Glutamatergic neuron (in vitro differentiated cells): Measurements from ENCODE around the gene CAPN7. TPM values are rescaled to one million over a fixed set of nuclear protein-coding genes. Genes with fewer than 3 reads are reported as not detected.

Experiments used
- DNase-seq: peaks from one replicate; pipeline ENCODE4 v3.0.0; 2022
- H3K27ac Mint-ChIP-seq: one replicate; pipeline ENCODE4 v1.8.0; 2020; ENCODE audit warnings: mild to moderate bottlenecking, mixed read lengths, inconsistent platforms; ENCODE audit not compliant: unreplicated experiment
- H3K27me3 Mint-ChIP-seq: one replicate; pipeline ENCODE4 v1.8.0; 2020; ENCODE audit warnings: mild to moderate bottlenecking, moderate library complexity, mixed read lengths, inconsistent platforms; ENCODE audit not compliant: unreplicated experiment
- H3K36me3 Mint-ChIP-seq: one replicate; pipeline ENCODE4 v1.8.0; 2020; ENCODE audit warnings: mild to moderate bottlenecking, mixed read lengths, inconsistent platforms; ENCODE audit not compliant: unreplicated experiment
- H3K4me1 Mint-ChIP-seq: one replicate; pipeline ENCODE4 v1.8.0; 2020; ENCODE audit warnings: mild to moderate bottlenecking, low read depth, mixed read lengths, inconsistent platforms; ENCODE audit not compliant: unreplicated experiment
- H3K4me3 Mint-ChIP-seq: one replicate; pipeline ENCODE4 v1.8.0; 2020; ENCODE audit warnings: mild to moderate bottlenecking, mixed read lengths, inconsistent platforms; ENCODE audit not compliant: unreplicated experiment
- H3K9me3 Mint-ChIP-seq: one replicate; pipeline ENCODE4 v1.8.0; 2020; ENCODE audit warnings: mild to moderate bottlenecking, moderate library complexity, mixed read lengths, inconsistent platforms; ENCODE audit not compliant: unreplicated experiment
- total RNA-seq: library from RNA; stranded (reverse); fragmentation: NEBNext Ultra II Directional; extraction: Animal tissue kit (Norgen Biotek cat#: 25700); gene quantifications from one replicate; pipeline ENCODE4 v1.2.1, GENCODE V29; 2021; ENCODE audit not compliant: unreplicated experiment
- TF ChIP-seq, protein P1 (sequence below): fragments of 200-600 bp; sonication (generic); IDR thresholded peaks from one replicate; pipeline ENCODE4 v1.5.0; 2021; ENCODE audit not compliant: partially characterized antibody, unreplicated experiment

CAPN7 gene
- total RNA-seq, 1 donor from 2014 or later = 30.2 TPM

DNA sequence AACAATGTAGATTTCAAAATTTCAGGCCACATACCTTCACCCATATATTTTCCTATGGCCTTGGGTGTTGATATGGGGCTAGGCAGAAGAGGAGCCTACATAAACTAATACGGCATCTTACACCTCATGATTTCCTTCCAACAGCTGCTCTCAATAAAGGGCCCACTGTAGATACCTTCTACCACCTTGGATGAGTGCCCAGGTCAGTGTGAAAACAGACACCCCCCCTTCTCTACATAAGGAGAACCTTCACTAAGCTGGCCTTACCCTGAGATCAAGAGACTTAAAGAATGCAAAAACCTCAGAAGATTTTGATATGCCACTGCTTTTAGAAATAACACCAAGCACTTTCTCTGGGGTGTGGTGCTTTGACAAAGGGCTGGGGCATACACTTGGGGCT, 83.6 kb downstream of the CAPN7 start:
- Mint-ChIP-seq H3K4me3 (no peak overlapping the region), H3K36me3 (no peaks in the 10 kb centered on the region), H3K27me3 (peaks cover 4% of the 10 kb centered on the region), H3K27ac (no peak overlapping the region), H3K9me3 (peaks cover 2% of the 10 kb centered on the region), H3K4me1 (peaks cover 12% of the 10 kb centered on the region)
- no peak for DNase-seq
- TF ChIP-seq, protein P1, sequence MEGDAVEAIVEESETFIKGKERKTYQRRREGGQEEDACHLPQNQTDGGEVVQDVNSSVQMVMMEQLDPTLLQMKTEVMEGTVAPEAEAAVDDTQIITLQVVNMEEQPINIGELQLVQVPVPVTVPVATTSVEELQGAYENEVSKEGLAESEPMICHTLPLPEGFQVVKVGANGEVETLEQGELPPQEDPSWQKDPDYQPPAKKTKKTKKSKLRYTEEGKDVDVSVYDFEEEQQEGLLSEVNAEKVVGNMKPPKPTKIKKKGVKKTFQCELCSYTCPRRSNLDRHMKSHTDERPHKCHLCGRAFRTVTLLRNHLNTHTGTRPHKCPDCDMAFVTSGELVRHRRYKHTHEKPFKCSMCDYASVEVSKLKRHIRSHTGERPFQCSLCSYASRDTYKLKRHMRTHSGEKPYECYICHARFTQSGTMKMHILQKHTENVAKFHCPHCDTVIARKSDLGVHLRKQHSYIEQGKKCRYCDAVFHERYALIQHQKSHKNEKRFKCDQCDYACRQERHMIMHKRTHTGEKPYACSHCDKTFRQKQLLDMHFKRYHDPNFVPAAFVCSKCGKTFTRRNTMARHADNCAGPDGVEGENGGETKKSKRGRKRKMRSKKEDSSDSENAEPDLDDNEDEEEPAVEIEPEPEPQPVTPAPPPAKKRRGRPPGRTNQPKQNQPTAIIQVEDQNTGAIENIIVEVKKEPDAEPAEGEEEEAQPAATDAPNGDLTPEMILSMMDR = no peak

DNA sequence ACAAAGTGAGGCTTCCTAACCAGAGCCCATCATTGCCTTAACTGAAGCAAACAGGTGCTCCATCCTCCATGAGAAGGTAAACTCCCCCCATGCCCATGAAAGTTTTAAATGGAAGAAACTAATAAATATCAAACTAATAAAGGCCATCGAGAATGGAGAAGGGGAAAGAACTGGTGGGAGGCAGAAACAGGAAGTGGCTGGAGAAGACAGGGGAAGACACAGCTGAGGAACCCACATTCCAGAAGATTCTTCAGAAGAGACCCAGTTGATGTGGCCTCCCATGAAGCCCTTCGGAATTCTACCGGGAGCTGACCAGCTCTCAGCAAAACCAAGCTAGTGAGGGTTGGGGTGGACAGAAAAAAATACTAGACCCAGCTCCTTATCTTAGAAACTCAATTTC, 84.7 kb downstream of the CAPN7 start:
- no peak overlapping the region for H3K4me3 Mint-ChIP-seq
- DNase-seq = no peak
- H3K4me1 Mint-ChIP-seq = peaks cover 13% of the 10 kb centered on the region
- TF ChIP-seq, protein P1 = no peak
- peaks cover 4% of the 10 kb centered on the region for H3K27me3 Mint-ChIP-seq
- H3K27ac Mint-ChIP-seq = no peak overlapping the region
- peaks cover 2% of the 10 kb centered on the region for H3K9me3 Mint-ChIP-seq
- H3K36me3 Mint-ChIP-seq = no peaks in the 10 kb centered on the region

DNA sequence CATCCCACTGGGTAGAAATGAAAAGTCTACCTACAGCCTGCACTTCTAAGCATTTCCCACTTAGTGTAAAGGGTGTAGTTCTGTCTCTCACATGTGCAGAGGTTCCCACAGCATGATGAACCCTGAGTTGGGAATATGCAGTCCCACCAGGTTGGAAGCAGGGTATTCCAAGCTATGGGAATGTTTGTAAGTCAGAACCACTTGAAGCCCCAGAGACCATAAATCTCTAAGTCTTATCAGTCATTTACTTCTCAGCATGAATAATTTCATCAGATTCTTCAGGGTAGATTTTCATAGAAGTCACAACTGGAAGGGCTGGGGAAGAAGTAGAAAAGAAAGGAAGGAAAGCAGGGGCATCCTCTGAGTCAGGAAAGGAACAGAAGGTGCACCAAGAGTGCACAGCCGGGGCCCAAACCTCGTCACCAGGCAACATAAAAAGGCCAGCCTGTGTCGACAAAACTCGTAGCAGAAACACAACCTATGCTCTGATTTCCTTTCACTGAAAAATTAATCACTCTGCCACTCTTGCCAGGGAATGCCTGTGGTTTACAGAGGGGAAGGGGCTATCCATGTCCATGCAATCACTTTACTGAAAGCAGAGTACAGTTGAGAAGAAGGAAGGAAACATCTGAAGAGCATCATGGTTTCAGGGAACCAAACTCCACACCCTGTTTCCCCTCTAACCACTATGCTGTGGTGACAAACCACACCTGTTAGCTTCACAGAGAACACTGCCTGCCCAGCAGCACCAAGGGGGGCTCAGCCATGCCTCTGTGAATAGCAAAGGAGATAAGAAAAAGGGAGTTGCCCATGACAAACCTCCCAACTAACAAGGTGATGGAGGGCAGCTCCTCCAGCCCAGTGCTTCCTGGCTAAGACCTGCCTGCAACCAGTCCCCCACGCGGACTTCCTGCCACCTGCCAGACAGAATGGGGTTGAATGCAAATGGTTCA, 85.8 kb downstream of the CAPN7 start:
- H3K27me3 Mint-ChIP-seq = peaks cover 4% of the 10 kb centered on the region
- H3K4me1 Mint-ChIP-seq = peaks cover 13% of the 10 kb centered on the region
- TF ChIP-seq, protein P1 = no peak
- no peak for DNase-seq
- no peaks in the 10 kb centered on the region for H3K36me3 Mint-ChIP-seq
- H3K9me3 Mint-ChIP-seq = peaks cover 2% of the 10 kb centered on the region
- H3K4me3 Mint-ChIP-seq = no peak overlapping the region
- H3K27ac Mint-ChIP-seq = peak overlapping the region; percentile 25

DNA sequence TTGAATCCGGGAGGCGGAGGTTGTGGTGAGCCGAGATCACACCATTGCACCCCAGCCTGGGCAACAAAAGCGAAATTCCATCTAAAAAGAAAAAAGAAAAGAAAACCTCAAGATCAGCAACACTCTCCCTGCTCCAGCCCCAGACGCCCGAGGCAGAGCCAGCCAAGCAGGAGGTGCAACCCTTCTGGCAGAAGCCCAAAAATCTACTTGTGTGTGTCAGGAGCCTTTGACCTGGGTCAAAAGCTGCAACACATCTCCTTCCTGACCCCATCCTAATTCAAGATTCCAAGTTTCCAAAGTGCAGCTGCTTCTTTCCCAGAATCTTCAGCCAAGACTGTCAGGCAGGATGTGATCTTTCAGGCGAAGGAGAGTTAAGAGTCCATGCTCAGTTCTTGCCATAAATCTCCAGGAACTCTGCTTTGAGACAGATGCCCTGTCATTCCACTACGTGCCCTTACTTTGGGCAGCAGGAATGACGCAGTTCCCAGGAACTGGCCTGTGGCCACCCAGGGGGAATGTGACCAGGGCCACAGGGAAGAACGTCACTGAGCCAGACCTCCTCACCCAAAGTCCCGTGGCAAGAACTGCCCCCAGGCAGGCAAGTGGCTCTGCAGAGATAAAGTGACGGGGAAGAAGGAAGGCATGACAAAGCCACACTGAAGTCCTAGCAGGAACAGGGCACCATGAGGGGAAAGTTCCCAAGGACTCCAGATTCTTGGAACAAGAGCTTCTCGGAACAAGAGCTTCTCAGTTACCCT, 86.9 kb downstream of the CAPN7 start:
- Mint-ChIP-seq H3K9me3 (peaks cover 2% of the 10 kb centered on the region), H3K4me3 (no peak overlapping the region), H3K27me3 (peaks cover 4% of the 10 kb centered on the region), H3K36me3 (no peaks in the 10 kb centered on the region), H3K27ac (no peak overlapping the region), H3K4me1 (peaks cover 12% of the 10 kb centered on the region)
- DNase-seq = no peak
- TF ChIP-seq, protein P1 = no peak
